Sigmoid colon (tissue), 4 donors: ENCODE data around the gene SLC35A2.

Source experiments
- EP300 ChIP-seq, 4 donors: sonication (generic); formaldehyde crosslinking; IDR thresholded peaks; one replicate each; pipeline ENCODE4 v1.6.1; 2017; ENCODE audit warnings: antibody characterized with exemption in 4 of 4
- POLR2A ChIP-seq, 2 donors: fragments of 450-650 bp; IDR thresholded peaks; one replicate each; pipeline ENCODE4 v1.6.1; 2016; ENCODE audit warnings: antibody characterized with exemption in 2 of 2, mild to moderate bottlenecking in 2 of 2, moderate library complexity in 2 of 2

DNA sequence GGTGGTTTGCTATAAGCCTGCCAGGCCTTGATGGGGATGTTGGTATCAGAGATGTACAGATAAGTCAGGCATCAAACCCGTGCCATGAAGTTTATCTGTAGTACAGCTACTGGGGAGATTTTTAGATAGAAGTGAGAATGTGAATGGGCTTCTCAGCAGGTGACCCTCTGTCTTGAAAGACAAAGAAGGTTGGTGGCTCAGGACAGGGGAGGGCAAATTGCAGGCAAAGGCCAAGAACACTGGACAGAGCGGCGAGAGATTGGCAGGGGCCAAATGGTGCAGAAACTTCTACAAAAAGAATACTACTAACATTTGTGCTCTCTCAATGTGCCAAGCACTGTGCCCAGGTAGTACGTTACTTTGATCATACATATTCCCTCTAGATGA, 9.3 kb upstream of the SLC35A2 start:
- TF ChIP-seq POLR2A (IDR thresholded peaks at IDR 0.05): no peak
- no peak for TF ChIP-seq EP300 (IDR thresholded peaks at IDR 0.05)
